Stimulated activated CD4-positive, alpha-beta T cell treated with anti-CD3 and anti-CD28 coated beads, Interleukin-15, amount 100 ng/mL, for 24 hours (primary cell): ENCODE measurements around the gene CHTOP.

Experiments used
- DNase-seq: peaks from one replicate; pipeline ENCODE4 v3.0.0-alpha.2; 2020

The CHTOP gene

GRCh38 chr1:153613406-153613805 lies 20.5 kb upstream of the CHTOP start:
- no peak for DNase-seq

DNA sequence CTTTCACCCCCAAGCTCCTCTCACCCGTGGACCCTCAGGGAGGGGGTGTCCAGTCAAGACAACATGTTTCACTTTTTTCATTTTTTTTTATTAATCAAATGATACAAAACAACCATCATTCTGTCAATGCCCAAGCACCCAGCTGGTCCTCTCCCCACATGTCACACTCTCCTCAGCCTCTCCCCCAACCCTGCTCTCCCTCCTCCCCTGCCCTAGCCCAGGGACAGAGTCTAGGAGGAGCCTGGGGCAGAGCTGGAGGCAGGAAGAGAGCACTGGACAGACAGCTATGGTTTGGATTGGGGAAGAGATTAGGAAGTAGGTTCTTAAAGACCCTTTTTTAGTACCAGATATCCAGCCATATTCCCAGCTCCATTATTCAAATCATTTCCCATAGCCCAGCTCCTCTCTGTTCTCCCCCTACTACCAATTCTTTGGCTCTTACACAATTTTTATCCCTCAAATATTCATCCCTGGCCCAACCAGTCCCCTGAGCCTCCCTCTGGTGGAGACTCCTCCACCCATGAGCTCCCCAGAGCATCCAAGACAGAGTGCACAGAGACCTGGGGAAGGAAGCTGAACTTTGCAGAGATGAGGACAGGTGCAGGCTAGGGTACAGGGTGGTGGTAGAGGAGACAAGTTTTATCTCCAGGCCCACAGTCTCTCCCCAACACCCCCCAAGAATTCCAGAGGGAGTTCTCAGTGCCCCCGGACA lies 19.5 kb upstream of the CHTOP start:
- no peak for DNase-seq

- DNase-seq: no peak
Observed at GRCh38 chr1:153614906-153615305, 19.0 kb upstream of the CHTOP start.

DNA sequence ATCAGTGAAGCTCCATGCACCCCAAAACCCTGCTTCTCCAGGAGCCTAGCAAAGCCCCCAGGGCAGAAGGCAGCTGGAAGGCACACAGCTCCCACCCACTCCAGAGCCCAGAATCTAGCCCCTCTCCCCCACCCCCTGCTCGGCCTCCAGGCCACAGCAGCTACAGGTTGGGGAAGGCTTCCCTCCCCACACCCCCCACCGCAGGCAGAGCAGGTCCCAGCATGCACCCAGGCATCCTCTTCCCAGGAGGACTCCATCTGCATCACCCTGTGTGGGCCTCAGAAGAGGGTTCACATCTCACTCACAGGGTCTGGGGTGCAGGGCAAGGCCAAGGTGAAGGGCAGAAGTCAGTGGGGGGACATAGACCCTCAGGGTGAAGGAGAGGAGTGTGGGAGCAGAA lies 18.5 kb upstream of the CHTOP start:
- DNase-seq: no peak

DNA sequence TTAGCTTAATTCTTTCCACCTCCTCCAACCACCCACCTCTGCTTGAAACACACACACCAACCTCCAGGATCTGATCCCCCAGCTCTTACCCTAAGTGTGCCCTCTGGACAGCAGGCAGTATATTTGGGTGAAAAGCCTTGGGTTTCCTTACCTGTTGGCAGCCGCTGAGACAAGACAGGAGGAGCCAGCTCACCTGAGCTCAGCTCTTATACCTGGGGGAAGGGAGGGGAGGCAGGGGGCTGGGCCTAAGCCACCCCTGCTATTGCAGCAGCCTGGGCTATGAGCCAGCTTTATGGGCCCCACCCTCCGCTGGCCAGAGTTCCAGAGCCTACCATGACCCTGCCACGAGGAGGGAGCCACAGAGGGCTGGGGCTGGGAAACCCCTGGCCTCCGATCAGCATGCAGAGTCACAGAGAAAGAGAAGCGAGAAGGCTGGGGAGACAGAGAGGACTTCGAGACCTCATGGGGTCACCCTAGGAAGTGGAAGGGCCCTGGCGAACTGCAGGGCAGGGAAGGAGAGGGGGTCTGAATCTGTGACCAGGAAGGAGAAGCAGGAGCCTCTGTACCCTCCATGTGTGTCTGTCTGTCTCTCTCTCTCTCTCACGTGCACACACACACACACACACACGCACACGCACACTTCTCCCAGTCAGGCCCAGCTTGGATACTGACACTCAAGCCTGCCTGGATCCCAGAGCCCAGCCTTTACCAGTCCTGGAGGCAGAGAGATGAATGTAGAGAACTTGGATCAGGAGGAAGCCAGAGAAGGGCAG lies 17.5 kb upstream of the CHTOP start, which contains the start of gene S100A14:
Gene S100A14 (minus strand): TSS at position 182 of the 773 bp plus-strand sequence. CDS start 467 bp downstream, outside the sequence.
- DNase-seq: no peak

DNA sequence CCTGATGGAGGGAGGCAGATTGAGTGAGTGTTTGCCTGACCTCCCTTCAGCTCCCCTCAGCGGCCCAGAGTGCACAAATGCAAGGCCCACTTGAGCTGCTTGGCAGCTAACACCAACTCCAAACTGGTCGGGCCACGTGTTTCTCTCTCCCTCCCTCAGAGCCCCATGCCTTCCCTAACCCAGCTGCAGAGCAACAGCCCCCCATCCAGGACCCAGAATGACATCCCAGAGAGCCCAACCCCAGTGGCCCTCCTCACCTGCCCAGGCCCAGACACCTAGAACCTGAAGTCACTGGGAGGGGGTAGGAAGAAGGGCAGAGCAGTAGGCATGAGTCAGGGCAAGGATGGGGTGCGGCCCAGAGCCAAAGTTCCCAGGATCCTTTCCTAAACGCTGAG lies 17.0 kb upstream of the CHTOP start:
- no peak for DNase-seq

DNA sequence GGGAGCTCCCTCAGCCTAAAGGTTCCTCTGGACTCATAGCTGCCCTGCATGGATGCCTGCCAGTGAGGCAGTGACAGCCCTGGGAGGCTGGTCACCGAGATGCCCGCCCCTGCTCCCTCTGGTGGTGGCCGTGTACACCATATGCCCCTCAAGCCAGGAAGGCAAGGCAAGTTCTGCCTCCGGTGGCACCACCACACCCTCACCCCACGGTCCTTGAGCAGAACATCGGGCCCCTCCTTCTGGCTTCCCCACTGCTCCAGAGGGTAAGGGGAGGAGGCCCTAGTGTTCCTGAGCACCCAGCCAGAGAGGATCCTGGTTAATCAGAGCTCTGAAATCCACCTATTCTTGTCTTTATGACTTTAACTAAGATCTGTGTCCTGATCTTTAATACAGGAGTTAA lies 16.2 kb upstream of the CHTOP start:
- DNase-seq: no peak

GRCh38 chr1:153619171-153619570 lies 14.7 kb upstream of the CHTOP start:
- no peak for DNase-seq

DNA sequence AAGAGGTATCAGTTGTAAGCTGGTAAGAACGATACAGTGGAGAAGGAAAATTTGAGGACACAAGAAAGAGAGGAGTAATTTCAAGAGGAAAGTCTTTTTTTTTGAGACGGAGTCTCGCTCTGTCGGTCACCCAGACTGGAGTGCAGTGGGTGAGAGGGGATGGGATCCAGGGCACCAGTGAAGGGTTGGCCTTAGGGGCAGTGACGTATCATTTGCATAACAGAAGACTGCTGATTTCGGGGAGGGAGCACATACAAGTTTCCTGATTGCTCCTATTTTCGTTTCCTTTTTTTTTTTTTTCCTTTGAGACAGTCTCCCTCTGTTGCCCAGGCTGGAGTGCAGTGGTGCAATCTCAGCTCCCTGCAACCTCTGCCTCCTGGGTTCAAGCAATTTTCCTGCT lies 10.8 kb upstream of the CHTOP start:
- DNase-seq: no peak

GRCh38 chr1:153624965-153625611 lies 8.8 kb upstream of the CHTOP start:
- DNase-seq: no peak

DNA sequence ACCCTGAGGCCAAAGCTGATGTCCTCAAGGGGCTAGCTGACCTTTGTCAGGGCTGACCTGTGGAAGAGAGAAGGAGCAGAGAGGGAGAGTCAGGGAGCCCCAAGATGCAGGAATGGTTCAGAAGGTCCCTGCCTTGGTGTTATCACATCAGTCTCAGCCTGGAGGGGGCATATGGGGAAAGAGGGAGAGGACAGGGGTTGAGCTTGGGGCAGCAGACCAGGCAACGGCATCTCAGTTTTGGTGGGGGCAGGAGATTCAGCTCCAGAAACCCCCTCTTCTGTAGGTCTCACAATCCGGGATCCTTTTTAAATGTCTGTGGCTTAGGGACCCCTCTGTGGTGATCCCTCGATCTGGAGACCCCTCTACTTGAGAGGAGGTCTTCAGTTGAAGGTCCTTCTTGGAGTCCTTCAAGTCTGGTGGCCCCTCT lies 7.4 kb upstream of the CHTOP start:
- DNase-seq: no peak

GRCh38 chr1:153626904-153627714 lies 6.8 kb upstream of the CHTOP start, which contains the start of gene S100A13:
S100A13 (minus strand) TSS chr1:153627505; CDS start chr1:153626472, 1,033 bp downstream.
- DNase-seq: peak; percentile 20

DNA sequence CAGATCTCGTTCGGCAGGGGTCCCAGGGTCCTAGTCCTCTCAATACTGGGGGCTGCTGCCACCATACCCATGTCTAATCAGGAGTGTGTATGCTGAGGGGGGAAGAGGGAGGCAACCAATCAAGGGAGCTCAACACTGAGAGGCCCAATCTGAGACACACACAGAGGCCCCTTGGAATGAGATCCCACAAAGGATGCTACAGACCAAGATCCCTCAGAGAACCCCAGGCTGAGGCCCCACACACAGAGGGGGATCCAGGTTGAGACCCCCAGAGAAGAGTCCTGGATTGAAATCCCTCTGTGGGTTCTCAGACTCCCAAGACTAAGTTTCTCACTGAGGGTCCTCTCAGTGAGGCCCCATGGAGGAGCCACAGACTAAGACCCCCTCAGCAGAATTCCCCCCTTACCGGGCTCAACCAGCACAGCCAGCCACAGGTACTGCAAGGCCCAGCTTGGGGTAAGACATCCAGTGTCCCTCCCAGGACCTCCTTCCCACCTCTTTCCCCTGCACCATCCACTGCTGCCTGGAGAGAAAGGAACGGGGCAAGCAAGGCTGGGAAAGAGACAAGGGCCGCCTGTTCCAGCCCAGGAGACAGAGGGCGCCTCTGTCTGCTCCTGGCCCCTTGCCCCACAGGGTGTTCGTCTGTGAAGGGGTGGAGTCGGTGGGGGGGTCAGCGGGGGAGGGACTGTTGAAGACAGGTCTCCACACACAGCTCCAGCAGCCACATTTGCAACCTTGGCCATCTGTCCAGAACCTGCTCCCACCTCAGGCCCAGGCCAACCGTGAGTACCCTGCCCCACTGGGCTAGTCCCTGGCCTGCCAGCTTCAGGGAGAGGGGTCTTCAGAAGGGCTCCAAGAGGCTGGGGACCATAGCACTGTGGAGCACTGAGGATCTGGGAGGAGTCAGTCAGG lies 5.9 kb upstream of the CHTOP start, which contains the start of gene S100A1:
Gene S100A1 (plus strand): TSS at position 720 of the 912 bp plus-strand sequence. CDS start 2,088 bp downstream, outside the sequence.
- DNase-seq: no peak

DNA sequence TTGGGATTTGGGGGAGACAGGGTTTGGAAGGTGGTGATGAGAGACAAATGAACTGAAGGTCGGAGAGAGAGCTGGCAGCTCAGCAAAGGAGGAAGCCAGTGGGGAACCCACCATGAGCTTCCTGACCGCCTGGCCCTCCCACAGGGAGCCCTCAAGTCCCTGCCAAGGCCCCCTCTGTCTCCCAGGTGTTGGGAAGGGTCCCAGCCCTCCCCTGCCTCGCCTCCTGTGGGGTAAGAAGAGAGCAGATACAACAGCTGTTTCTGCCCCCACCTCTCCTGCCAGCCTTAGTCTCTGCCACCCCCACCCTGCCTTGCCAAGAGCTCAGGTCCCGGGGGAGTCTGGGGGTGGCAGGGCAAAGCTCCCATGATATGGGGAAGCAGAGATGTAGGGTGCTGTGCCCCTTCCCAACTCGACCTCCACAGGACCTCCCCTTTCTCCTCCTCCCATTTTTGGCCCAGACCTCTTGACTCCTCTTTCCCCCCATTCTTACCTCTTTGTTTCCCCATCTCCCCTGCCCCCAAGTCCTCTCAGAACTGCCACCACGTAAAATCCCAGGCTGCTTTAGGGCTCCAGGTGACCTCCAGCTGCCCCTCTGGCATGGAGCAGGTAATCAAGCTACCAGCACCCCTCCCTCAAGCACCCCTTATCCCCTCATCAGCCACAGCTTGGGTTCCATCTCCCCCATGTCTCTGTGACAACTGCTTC lies 5.1 kb upstream of the CHTOP start:
- no peak for DNase-seq

- DNase-seq: no peak
Observed at GRCh38 chr1:153629343-153629665, 4.6 kb upstream of the CHTOP start.

GRCh38 chr1:153629971-153630370 lies 3.9 kb upstream of the CHTOP start:
- no peak for DNase-seq

GRCh38 chr1:153630384-153630783 lies 3.5 kb upstream of the CHTOP start:
- DNase-seq: no peak

GRCh38 chr1:153631047-153632022 lies 2.5 kb upstream of the CHTOP start:
- peak; percentile 30 for DNase-seq

DNA sequence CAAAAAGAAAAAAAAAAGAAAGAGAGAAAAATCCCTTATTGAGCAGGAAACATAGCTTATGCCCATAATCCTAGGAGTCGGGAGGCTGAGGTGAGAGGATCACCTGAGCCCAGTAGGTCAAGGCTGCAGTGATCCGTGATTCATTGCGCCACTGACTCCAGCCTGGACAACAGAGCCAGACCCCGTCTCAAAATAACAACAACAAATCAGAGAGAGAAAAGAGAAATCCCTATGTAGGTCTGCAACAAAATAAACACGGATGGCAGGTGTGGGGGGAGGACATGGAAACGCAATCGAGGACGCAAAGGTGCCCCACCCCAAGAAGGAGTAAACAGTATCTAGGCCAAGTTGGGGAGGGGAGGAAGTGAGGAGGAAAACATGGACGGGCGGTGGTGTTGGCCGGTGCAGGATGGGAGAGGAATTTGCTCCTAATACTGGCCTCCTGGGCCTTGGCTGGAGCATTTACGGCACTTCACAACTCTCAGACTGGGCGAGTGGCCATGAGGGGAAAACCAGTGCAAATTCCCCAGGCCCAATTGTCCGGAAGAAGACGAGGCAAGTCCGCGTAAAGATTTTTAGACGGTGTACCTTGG lies 609 bp upstream of the CHTOP start:
- no peak for DNase-seq
